SK-N-SH (cell line): Measurements from ENCODE around the gene DKK1. TPM values are rescaled to one million over a fixed set of nuclear protein-coding genes. Genes with fewer than 3 reads are reported as not detected.

Experiments used
- CTCF ChIA-PET: fragments of 300-600, 350-600 bp; formaldehyde crosslinking; extraction: SDS; loops from one replicate; lab custom pipeline; 2021; lab: Yijun Ruan, JAX
- POLR2A ChIA-PET: fragments of 350-600 bp; sonication (Branson Sonifier 250); formaldehyde crosslinking; extraction: SDS; loops from one replicate; lab custom pipeline; 2020; ENCODE audit warnings: antibody characterized with exemption, inconsistent platforms; lab: Yijun Ruan, JAX
- DNase-seq: peaks from one replicate; pipeline ENCODE4 v3.0.0; 2012
- H2AFZ ChIP-seq: fragments of 200-600 bp; sonication (generic); 2 replicates; pipeline ENCODE4 v1.8.1; 2016; ENCODE audit warnings: antibody characterized with exemption, mild to moderate bottlenecking, low read depth
- H3F3A ChIP-seq: fragments of 200-600 bp; sonication (generic); replicated peaks from 2 replicates; pipeline ENCODE3; 2016; ENCODE audit warnings: antibody characterized with exemption, mild to moderate bottlenecking; ENCODE audit not compliant: insufficient read depth
- H3K27ac ChIP-seq, 2 experiments: fragments of 200-500 bp in 1 of 2; fragments of 200-600 bp in 1 of 2; sonication (Bioruptor generic) in 1 of 2; sonication (generic), shearing (Covaris generic) in 1 of 2; 2 replicates each; pipeline versions ENCODE4 v1.5.1 to v1.6.1; 2014 to 2016; ENCODE audit warnings: low read depth in 2 of 2, inconsistent platforms in 1 of 2, low read length in 1 of 2, mild to moderate bottlenecking in 1 of 2, mixed read lengths in 1 of 2
- H3K27me3 ChIP-seq: fragments of 200-600 bp; sonication (generic), shearing (Covaris generic); 2 replicates; pipeline ENCODE4 v1.6.1; 2016; ENCODE audit warnings: mixed run types; ENCODE audit not compliant: insufficient read depth
- H3K36me3 ChIP-seq, 2 experiments: fragments of 200-500 bp in 1 of 2; fragments of 200-600 bp in 1 of 2; sonication (Bioruptor generic) in 1 of 2; sonication (generic) in 1 of 2; replicated peaks in 1 of 2; 2 replicates each; pipeline versions ENCODE3 to v1.5.1; 2014 to 2016; ENCODE audit warnings: low read length in 1 of 2, mild to moderate bottlenecking in 1 of 2; ENCODE audit not compliant: insufficient read depth in 2 of 2, control insufficient read depth in 1 of 2
- H3K4me1 ChIP-seq, 2 experiments: fragments of 200-500 bp in 1 of 2; fragments of 200-600 bp in 1 of 2; sonication (Bioruptor generic) in 1 of 2; sonication (generic), shearing (Covaris generic) in 1 of 2; 2 replicates each; pipeline versions ENCODE4 v1.5.1 to v1.6.1; 2014 to 2016; ENCODE audit warnings: low read depth in 1 of 2, low read length in 1 of 2, mixed run types in 1 of 2; ENCODE audit not compliant: insufficient read depth in 2 of 2, control insufficient read depth in 1 of 2
- H3K4me2 ChIP-seq: fragments of 200-600 bp; sonication (generic), shearing (Covaris generic); 2 replicates; pipeline ENCODE4 v1.6.1; 2017; ENCODE audit warnings: mixed run types
- H3K4me3 ChIP-seq, 2 experiments: fragments of 200-500 bp in 1 of 2; fragments of 200-600 bp in 1 of 2; sonication (Bioruptor generic) in 1 of 2; sonication (generic), shearing (Covaris generic) in 1 of 2; 2 replicates each; pipeline versions ENCODE4 v1.5.1 to v1.8.1; 2014 to 2016; ENCODE audit warnings: low read depth in 2 of 2, inconsistent platforms in 1 of 2, low read length in 1 of 2, mild to moderate bottlenecking in 1 of 2, mixed read lengths in 1 of 2, moderate library complexity in 1 of 2
- H3K79me2 ChIP-seq: fragments of 200-600 bp; sonication (generic); 2 replicates; pipeline ENCODE4 v1.8.1; 2017; ENCODE audit warnings: mild to moderate bottlenecking; ENCODE audit not compliant: insufficient read depth
- H3K9ac ChIP-seq: fragments of 200-600 bp; sonication (generic); 2 replicates; pipeline ENCODE4 v1.6.1; 2017; ENCODE audit warnings: mixed run types
- H3K9me2 ChIP-seq: fragments of 200-600 bp; sonication (generic); 2 replicates; pipeline ENCODE4 v1.6.1; 2017; ENCODE audit warnings: mixed run types
- H3K9me3 ChIP-seq: fragments of 200-600 bp; sonication (generic); 2 replicates; pipeline ENCODE4 v1.6.1; 2017; ENCODE audit warnings: mixed run types, mild to moderate bottlenecking, moderate library complexity
- H4K20me1 ChIP-seq: fragments of 200-600 bp; sonication (generic); 2 replicates; pipeline ENCODE4 v1.6.1; 2017; ENCODE audit warnings: mild to moderate bottlenecking, mixed run types; ENCODE audit not compliant: insufficient read depth
- CHD2 ChIP-seq: fragments of 150-350 bp; IDR thresholded peaks from 2 replicates; pipeline ENCODE4 v1.6.1; 2018; ENCODE audit warnings: low read length; ENCODE audit not compliant: partially characterized antibody
- EP300 ChIP-seq, 2 experiments: IDR thresholded peaks; 2 replicates each; pipeline versions ENCODE4 v1.4.0 to v1.6.1; 2012; ENCODE audit warnings: borderline replicate concordance in 1 of 2, low read depth in 1 of 2, low read length in 1 of 2
- FOSL2 ChIP-seq: IDR thresholded peaks from 2 replicates; pipeline ENCODE4 v1.4.0; 2012; ENCODE audit warnings: low read depth, mild to moderate bottlenecking, moderate library complexity, borderline replicate concordance
- FOXJ3 ChIP-seq: sonication (generic); formaldehyde crosslinking; IDR thresholded peaks from 2 replicates; pipeline ENCODE4 v1.5.1; 2020; ENCODE audit warnings: mild to moderate bottlenecking, missing genetic modification reagents
- GATA2 ChIP-seq: sonication (generic); formaldehyde crosslinking; IDR thresholded peaks from 2 replicates; pipeline ENCODE4 v1.5.0; 2020; ENCODE audit warnings: mild to moderate bottlenecking, missing genetic modification reagents
- JUND ChIP-seq: IDR thresholded peaks from 2 replicates; pipeline ENCODE4 v1.4.0; 2012
- TCF12 ChIP-seq: IDR thresholded peaks from 2 replicates; pipeline ENCODE4 v1.4.0; 2012
- WGBS: methylation state at CpG from one replicate; pipeline ENCODE4 v1.1.6; 2017; ENCODE audit warnings: low lambda C conversion rate; 5-methylcytosine and 5-hydroxymethylcytosine counted together
- polyA plus RNA-seq, 3 experiments: library from polyadenylated mRNA; depleted of rRNA; stranded (reverse); fragments of >200 nt; gene quantifications; 2 replicates each; pipeline ENCODE4 v1.2.3, GENCODE V29; 2012
- TF ChIP-seq, protein P1 (sequence below): IDR thresholded peaks from 2 replicates; pipeline ENCODE4; 2012
- TF ChIP-seq, protein P2 (sequence below): IDR thresholded peaks from 2 replicates; pipeline ENCODE4 v1.4.0; 2012; ENCODE audit warnings: low read depth, borderline replicate concordance
- TF ChIP-seq, protein P3 (sequence below): IDR thresholded peaks from 2 replicates; pipeline ENCODE4 v1.4.0; 2012; ENCODE audit warnings: low read depth

Gene DKK1
- polyA plus RNA-seq, 1 of the 3 experiments (the other 2 are of a cell fraction), result 225 TPM

DNA sequence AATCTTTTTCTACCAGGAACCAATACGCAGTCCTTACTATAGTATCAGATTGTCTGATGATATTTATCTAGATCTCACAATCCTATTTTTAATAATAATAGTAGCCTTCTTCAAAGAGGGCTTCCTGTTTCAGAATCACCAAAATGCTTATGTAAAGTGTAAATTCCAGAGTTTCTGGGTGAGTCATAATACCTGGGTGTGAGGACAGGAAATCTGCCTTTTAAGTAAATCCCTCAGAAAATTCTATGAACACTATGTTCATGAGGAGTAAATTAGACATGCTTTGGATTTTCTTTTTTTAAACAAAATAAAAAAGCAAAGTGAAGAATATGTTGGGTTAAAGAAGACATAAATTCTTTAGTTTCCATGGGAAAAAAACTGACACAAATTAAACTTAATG, 20.5 kb downstream of the DKK1 start (continued):
- TF ChIP-seq FOXJ3 (CRISPR knock-in tag) (no peak), FOSL2 (0 out of 2 replicates have a peak, but pooled peaks have one; percentile 19), JUND (0 out of 2 replicates have a peak, but pooled peaks have one; percentile 11), GATA2 (CRISPR knock-in tag) (no peak)

DNA sequence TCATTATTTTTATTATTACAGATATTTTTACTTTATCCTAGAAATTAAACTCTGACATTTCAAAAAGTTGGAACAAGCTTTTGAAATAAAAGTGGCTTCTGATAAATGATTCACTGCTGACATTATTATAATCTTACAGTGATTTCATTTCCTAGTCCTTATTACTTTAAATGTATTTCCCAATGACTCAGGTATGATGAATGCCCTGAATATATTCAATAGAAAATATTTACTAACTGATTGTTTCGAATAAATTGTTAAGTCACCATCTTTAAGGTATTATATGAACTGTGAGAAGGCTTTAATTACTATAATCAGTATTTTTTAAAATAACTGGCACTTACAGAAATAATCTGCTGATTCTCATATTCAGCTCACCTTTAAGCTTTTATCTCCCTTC, 21.6 kb downstream of the DKK1 start:
- ChIA-PET POLR2A (no interaction called here), CTCF (no interaction called here)
- Histone ChIP-seq H4K20me1 (no peaks in the 10 kb centered on the region), H3K9me3 (no peaks in the 10 kb centered on the region), H3K27me3 (no peaks in the 10 kb centered on the region), H3K36me3 (peaks cover 0 to 3% of the 10 kb centered on the region in 2 experiments), H3K4me1 (peaks cover 5 to 20% of the 10 kb centered on the region in 2 experiments; a peak in 3 of 4 replicates), H3K4me3 (no peak overlapping the region), H3K9me2 (no peaks in the 10 kb centered on the region), H3K79me2 (no peaks in the 10 kb centered on the region), H3F3A (peaks cover 18% of the 10 kb centered on the region), H3K9ac (no peak overlapping the region), H2AFZ (0 out of 2 replicates have a peak overlapping the region, but pooled peaks have one; percentile 40), H3K4me2 (no peak overlapping the region), H3K27ac (peak overlapping the region in 1 of 2 experiments; percentile 43; a peak in 2 of 4 replicates)
- TF ChIP-seq EP300 (IDR thresholded peaks at IDR 0.05; ENCODE audit: borderline replicate concordance in 1 of 2, low read depth in 1 of 2, low read length in 1 of 2) (peak in 1 of 2 experiments; percentile 29; a peak in 1 of 4 replicates), TCF12 (0 out of 2 replicates have a peak, but pooled peaks have one; percentile 22), GATA2 (CRISPR knock-in tag) (no peak), CHD2 (no peak), JUND (peak; percentile 55), FOSL2 (peak; percentile 45; the same call in 1 of the 2 replicates)
- TF ChIP-seq, protein P1, sequence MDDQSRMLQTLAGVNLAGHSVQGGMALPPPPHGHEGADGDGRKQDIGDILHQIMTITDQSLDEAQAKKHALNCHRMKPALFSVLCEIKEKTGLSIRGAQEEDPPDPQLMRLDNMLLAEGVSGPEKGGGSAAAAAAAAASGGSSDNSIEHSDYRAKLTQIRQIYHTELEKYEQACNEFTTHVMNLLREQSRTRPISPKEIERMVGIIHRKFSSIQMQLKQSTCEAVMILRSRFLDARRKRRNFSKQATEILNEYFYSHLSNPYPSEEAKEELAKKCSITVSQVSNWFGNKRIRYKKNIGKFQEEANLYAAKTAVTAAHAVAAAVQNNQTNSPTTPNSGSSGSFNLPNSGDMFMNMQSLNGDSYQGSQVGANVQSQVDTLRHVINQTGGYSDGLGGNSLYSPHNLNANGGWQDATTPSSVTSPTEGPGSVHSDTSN, result peak; percentile 33; the same call in 1 of the 2 replicates
- DNase-seq, result no peak
- 13% methylated on average over 1 of the region's 1 CpG for WGBS

DNA sequence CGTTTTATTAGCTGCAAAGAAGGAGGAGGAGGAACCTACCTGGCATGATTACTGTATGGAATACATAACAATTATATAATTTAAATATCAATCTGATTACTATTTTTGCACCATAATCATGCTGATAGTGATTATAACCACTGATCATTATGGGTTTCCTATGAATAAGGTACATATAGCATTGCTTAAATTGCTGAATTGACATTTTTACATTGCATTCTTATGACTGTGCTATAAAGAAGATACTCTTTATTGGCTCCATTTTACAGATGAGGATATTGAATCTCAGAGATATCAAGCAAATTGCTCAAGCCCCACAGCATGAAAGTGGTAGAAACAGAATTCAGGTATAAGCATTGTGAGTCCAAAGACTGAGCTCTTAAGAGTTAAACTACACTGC, 23.1 kb downstream of the DKK1 start:
- Histone ChIP-seq H4K20me1 (no peaks in the 10 kb centered on the region), H3K9me3 (no peaks in the 10 kb centered on the region), H3K9ac (no peak overlapping the region), H3K36me3 (peaks cover 0 to 3% of the 10 kb centered on the region in 2 experiments), H3K27me3 (no peaks in the 10 kb centered on the region), H3K9me2 (no peaks in the 10 kb centered on the region), H3K4me1 (peaks cover 5 to 20% of the 10 kb centered on the region in 2 experiments; a peak in 3 of 4 replicates), H3F3A (peaks cover 18% of the 10 kb centered on the region), H3K79me2 (no peaks in the 10 kb centered on the region), H3K4me3 (no peak overlapping the region), H3K27ac (no peak overlapping the region), H2AFZ (no peak overlapping the region), H3K4me2 (no peak overlapping the region)
- WGBS, result 93% methylated on average over 1 of the region's 1 CpG
- DNase-seq, result no peak
- ChIA-PET CTCF (interaction anchor here (0.8 to 1.0 kb wide), 2 partner anchors 9 to 19 kb away, joined by 3 to 4 read pairs; no protein-coding TSS in a partner anchor), POLR2A (no interaction called here)
- TF ChIP-seq, protein P2, sequence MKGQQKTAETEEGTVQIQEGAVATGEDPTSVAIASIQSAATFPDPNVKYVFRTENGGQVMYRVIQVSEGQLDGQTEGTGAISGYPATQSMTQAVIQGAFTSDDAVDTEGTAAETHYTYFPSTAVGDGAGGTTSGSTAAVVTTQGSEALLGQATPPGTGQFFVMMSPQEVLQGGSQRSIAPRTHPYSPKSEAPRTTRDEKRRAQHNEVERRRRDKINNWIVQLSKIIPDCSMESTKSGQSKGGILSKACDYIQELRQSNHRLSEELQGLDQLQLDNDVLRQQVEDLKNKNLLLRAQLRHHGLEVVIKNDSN, result no peak
- TF ChIP-seq, protein P3, sequence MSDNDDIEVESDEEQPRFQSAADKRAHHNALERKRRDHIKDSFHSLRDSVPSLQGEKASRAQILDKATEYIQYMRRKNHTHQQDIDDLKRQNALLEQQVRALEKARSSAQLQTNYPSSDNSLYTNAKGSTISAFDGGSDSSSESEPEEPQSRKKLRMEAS, result no peak
